Measurements from ENCODE around the gene ECE1.

The ECE1 gene

DNA sequence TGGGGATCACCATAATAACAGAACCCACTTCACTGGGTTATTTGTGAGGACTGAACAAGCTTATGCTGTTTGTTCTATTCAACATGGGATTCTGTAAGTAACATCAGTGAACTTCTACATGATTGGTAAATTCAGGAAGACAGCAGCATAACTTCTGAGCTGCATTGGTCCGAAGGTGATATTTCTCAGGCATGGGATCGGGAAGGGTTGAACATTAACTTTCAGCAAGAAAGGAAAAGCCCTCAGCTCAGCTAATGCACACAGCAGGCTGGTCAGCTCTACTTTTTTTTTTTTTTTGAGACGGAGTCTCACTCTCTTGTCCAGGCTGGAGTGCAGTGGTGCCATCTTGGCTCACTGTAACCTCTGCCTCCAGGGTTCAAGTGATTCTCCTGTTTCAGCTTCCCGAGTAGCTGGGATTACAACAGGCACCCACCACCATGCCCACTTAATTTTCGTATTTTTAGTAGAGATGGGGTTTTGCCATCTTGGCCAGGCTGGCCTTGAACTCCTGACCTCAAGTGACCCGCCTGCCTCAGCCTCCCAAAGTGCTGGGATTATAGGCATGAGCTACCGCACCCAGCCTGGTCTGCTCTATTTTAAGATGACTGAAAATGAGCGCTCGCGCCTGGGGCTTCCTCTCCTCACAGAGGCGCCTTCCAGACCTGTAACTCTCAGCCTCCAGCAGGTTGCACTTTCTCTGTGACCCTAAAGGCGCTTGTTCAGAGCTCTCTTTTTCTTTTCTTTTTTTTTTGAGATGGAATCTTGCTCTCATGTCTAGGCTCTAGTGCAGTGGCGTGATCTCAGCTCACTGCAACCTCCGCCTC is 42.2 kb downstream of the ECE1 start:
- H3K27me3 ChIP-seq (ENCODE audit: control insufficient read depth, insufficient read depth, low read length) = no peaks in the 10 kb centered on the region
- no peaks in the 10 kb centered on the region for H3K4me1 ChIP-seq (ENCODE audit: control insufficient read depth, insufficient read depth, low read length)
- no peaks in the 10 kb centered on the region for H3K36me3 ChIP-seq (ENCODE audit: control insufficient read depth, insufficient read depth, low read length)
- no peak for DNase-seq (ENCODE audit: low read depth, low spot score)
- H3K27ac ChIP-seq (ENCODE audit: low read length) = no peak overlapping the region
- no CpG with 5 or more reads among the region's 14 CpGs for WGBS (ENCODE audit: insufficient coverage, insufficient read length)
- H3K4me3 ChIP-seq (ENCODE audit: low read length) = no peak overlapping the region
- no peaks in the 10 kb centered on the region for H3K9me3 ChIP-seq (ENCODE audit: control insufficient read depth, insufficient read depth, low read length)

DNA sequence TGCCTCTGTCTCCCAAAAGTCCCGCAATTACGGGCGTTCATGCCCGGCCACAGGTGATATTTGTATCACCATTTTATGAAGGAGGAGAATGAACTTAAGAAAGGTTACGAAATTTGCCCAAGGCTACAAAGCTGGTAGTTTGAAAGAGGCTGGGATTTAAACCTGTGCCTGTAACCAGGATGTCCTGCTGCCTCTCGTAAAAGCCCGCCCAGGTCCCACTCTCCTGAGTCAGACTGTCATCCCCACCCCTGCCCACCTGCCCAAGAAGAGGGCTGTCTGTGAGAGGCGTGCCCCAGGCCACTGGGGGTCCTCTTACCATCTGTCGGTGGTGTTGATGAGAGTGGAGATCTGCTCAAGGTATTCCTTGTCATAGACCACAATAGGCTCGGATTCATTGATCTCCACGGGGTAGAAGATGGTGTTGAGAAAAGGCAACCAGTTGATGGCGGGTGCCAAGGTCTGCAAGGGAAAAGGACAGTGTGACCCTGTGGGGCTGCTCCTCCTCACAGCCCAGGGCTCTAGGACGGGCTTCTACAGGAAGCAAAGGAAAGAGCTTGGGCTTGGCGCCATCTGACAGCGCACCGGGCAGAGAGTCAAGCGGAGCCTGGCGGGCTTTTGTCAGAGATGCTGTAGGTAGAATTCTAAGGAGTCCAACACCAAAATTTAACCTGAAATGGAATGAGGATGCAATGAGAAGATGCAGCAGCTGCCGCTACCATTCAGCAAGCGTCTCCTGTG is 43.2 kb downstream of the ECE1 start:
- H3K36me3 ChIP-seq (ENCODE audit: control insufficient read depth, insufficient read depth, low read length) = no peaks in the 10 kb centered on the region
- no CpG with 5 or more reads among the region's 20 CpGs for WGBS (ENCODE audit: insufficient coverage, insufficient read length)

DNA sequence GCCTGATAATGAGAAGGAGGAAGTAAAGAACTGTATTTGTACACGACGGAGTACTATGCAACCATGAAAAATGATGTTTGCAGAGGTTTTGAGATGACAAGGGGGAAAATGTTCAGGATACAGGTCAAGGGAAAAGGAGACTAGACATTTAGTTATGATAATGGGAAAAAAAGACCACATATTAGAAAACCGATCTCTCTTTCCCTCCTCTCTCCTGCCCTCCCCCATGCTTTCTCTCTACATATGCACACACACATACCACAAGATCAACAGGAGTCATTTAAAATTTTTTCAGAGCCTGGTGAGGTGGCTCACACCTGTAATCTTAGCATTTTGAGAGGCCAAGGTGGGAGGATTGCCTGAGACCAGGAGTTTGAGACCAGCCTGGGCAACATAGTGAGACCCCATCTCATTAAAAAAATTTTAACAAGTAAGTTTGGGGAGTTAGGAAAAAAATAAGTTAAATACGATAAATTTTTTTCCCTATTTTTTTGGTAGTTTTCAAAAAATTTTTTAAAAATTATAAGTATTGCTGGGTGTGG is 44.5 kb downstream of the ECE1 start:
- Histone ChIP-seq H3K9me3 (ENCODE audit: control insufficient read depth, insufficient read depth, low read length) (no peaks in the 10 kb centered on the region), H3K4me1 (ENCODE audit: control insufficient read depth, insufficient read depth, low read length) (no peaks in the 10 kb centered on the region), H3K27me3 (ENCODE audit: control insufficient read depth, insufficient read depth, low read length) (no peaks in the 10 kb centered on the region), H3K4me3 (ENCODE audit: low read length) (no peak overlapping the region), H3K36me3 (ENCODE audit: control insufficient read depth, insufficient read depth, low read length) (no peaks in the 10 kb centered on the region), H3K27ac (ENCODE audit: low read length) (no peak overlapping the region)
- DNase-seq (ENCODE audit: low read depth, low spot score) = no peak
- 100% methylated on average over 1 of the region's 4 CpGs for WGBS (ENCODE audit: insufficient coverage, insufficient read length)

More for the DNA sequence above, 43.2 kb downstream of the ECE1 start:
- Histone ChIP-seq H3K4me1 (ENCODE audit: control insufficient read depth, insufficient read depth, low read length) (no peaks in the 10 kb centered on the region), H3K27me3 (ENCODE audit: control insufficient read depth, insufficient read depth, low read length) (no peaks in the 10 kb centered on the region), H3K27ac (ENCODE audit: low read length) (no peak overlapping the region), H3K9me3 (ENCODE audit: control insufficient read depth, insufficient read depth, low read length) (no peaks in the 10 kb centered on the region), H3K4me3 (ENCODE audit: low read length) (no peak overlapping the region)
- DNase-seq (ENCODE audit: low read depth, low spot score) = no peak

DNA sequence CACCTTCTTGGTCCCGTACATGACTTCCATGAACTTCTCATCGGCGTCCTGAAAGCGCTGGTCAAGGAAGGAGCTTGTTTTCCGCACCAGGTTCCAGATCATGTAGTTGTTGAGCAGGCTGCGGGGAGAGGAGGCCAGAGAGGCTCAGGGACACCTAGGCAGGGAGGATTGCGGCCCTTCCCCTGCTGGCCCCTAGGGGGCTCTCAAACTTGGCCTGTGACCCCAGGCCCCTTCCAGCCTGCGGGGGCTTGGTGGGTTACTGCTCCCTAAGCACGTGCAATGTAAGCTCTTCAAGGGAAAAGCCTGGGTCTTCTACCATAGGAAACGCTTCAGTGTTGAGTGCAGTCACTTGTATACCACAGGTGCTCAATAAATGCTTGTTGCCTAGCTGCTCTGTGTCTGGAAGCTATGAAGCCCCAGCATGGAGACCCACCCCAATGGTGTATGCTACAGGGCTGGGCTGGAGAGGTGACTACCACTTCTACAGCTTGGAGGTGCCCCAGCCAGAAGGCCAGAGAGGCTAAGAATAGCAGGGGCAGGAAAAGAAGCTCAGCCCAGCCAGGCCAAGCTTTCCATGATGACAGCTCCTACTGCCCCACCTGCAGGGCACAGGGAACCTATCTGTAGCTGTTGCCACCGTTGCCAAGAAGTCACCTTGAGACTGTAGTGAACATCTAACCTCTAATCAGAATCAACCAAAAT is 45.1 kb downstream of the ECE1 start:
- no peak for DNase-seq (ENCODE audit: low read depth, low spot score)
- no peaks in the 10 kb centered on the region for H3K9me3 ChIP-seq (ENCODE audit: control insufficient read depth, insufficient read depth, low read length)
- no CpG with 5 or more reads among the region's 11 CpGs for WGBS (ENCODE audit: insufficient coverage, insufficient read length)
- no peaks in the 10 kb centered on the region for H3K36me3 ChIP-seq (ENCODE audit: control insufficient read depth, insufficient read depth, low read length)
- H3K4me3 ChIP-seq (ENCODE audit: low read length) = no peak overlapping the region
- no peak overlapping the region for H3K27ac ChIP-seq (ENCODE audit: low read length)
- no peaks in the 10 kb centered on the region for H3K27me3 ChIP-seq (ENCODE audit: control insufficient read depth, insufficient read depth, low read length)
- no peaks in the 10 kb centered on the region for H3K4me1 ChIP-seq (ENCODE audit: control insufficient read depth, insufficient read depth, low read length)

DNA sequence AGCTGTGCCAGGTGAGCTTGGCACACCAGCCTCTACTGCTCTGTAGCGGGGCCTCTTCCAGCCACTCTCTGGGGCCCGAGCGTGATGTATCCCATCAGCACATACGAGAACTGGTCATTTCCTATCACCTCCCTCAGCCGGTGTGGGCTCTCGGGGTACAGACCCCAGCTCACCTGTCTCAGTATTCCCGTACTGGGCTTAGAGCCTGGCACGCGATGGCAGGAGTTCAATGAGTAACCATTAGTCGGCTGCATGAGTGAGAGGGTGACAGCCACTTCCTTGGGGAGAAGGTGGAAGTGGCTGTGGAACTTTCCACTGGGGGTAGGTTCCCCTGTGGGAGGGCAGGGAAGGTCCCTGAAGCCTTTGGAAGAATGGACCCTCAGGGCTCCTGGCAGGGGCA is 46.1 kb downstream of the ECE1 start:
- H3K9me3 ChIP-seq (ENCODE audit: control insufficient read depth, insufficient read depth, low read length) = no peaks in the 10 kb centered on the region
- no peaks in the 10 kb centered on the region for H3K4me1 ChIP-seq (ENCODE audit: control insufficient read depth, insufficient read depth, low read length)
- no peak overlapping the region for H3K4me3 ChIP-seq (ENCODE audit: low read length)
- no peaks in the 10 kb centered on the region for H3K36me3 ChIP-seq (ENCODE audit: control insufficient read depth, insufficient read depth, low read length)
- no peak for DNase-seq (ENCODE audit: low read depth, low spot score)
- no peak overlapping the region for H3K27ac ChIP-seq (ENCODE audit: low read length)
- no CpG with 5 or more reads among the region's 10 CpGs for WGBS (ENCODE audit: insufficient coverage, insufficient read length)
- H3K27me3 ChIP-seq (ENCODE audit: control insufficient read depth, insufficient read depth, low read length) = no peaks in the 10 kb centered on the region

DNA sequence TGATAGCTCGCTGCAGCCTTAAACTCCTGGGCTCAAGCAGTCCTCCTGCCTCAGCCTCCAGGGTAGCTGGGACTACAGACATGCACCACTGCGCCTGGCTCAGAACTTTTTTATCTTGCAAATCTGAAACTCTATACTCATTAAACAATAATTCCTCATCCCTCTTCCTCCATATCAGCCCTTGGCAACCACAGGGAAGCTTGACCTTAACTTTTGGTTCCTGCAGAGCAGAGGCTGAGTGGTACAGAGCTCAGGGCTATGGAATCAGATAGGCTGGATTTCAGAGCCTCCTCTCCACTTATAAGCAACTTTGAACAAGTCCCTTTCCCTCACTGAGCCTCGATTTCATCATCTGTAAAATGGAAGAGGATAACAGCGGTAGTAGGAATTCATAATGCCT is 47.4 kb downstream of the ECE1 start:
- no peaks in the 10 kb centered on the region for H3K27me3 ChIP-seq (ENCODE audit: control insufficient read depth, insufficient read depth, low read length)
- H3K4me1 ChIP-seq (ENCODE audit: control insufficient read depth, insufficient read depth, low read length) = 0 out of 2 replicates have a peak, but pooled peaks cover 2% of the 10 kb centered on the region
- H3K36me3 ChIP-seq (ENCODE audit: control insufficient read depth, insufficient read depth, low read length) = 0 out of 2 replicates have a peak, but pooled peaks cover 1% of the 10 kb centered on the region
- no CpG with 5 or more reads among the region's 4 CpGs for WGBS (ENCODE audit: insufficient coverage, insufficient read length)
- H3K4me3 ChIP-seq (ENCODE audit: low read length) = no peak overlapping the region
- H3K27ac ChIP-seq (ENCODE audit: low read length) = no peak overlapping the region
- DNase-seq (ENCODE audit: low read depth, low spot score) = no peak
- no peaks in the 10 kb centered on the region for H3K9me3 ChIP-seq (ENCODE audit: control insufficient read depth, insufficient read depth, low read length)

DNA sequence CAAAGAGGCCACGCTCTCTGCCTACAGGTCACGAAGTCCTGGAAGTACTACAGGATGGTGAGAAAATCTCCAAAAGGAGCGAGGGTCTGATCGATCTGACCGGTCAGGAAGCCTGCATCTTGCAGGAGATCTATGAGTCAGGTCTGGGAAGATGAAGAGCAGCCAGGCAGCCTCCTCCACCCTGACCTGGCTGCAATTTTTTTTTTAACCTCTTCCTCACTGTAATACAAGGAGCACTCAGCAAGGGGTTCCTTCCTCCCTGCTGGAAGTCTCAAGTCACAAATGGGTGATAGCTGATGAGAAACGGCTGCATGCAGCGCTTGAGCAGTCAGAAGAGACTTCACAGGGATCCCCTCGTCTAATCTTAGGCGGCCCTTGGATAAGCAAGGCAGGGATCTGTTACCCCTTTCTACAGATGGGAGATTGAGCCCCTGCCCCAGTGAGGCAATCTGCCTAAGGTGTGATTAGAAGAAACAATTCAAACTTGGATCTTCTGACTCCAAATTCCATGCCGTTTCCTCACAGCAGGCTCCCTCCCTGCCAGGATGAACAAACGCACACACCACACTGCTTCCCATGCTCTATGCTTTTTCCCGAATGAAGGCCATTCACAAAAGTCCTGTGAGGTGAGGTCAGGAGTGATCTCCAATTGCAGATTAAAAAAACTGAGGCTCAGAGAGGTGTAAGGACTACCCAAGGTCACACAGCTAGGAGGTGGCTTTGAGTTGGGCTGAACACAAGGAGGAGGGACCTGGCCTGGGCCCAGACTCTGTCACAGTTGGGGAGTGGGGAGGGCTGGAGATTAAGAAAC is 48.3 kb downstream of the ECE1 start:
- Histone ChIP-seq H3K27ac (ENCODE audit: low read length) (no peak overlapping the region), H3K9me3 (ENCODE audit: control insufficient read depth, insufficient read depth, low read length) (no peaks in the 10 kb centered on the region), H3K4me1 (ENCODE audit: control insufficient read depth, insufficient read depth, low read length) (0 out of 2 replicates have a peak, but pooled peaks cover 3% of the 10 kb centered on the region), H3K36me3 (ENCODE audit: control insufficient read depth, insufficient read depth, low read length) (0 out of 2 replicates have a peak, but pooled peaks cover 4% of the 10 kb centered on the region), H3K27me3 (ENCODE audit: control insufficient read depth, insufficient read depth, low read length) (no peaks in the 10 kb centered on the region), H3K4me3 (ENCODE audit: low read length) (no peak overlapping the region)
- no peak for DNase-seq (ENCODE audit: low read depth, low spot score)
- WGBS (ENCODE audit: insufficient coverage, insufficient read length) = no CpG with 5 or more reads among the region's 12 CpGs

DNA sequence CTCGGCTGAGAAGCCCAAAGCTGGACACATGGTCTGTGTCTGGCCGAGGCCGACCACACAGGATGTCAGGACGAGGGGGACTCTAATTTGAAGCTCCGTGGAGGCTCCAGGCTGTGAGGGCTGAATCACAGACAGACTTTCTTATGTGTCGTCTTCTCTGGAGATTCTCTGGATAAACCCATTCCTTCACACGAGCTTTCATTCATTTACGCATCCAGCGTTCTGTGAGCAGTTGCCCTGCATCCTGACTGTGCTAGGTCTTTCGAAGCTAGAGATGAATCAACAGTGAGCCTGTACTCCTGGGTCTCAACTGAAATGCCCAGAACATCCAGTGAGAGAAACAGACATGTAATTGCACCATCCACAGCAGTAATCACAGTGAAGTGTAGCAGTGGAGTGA is 49.6 kb downstream of the ECE1 start:
- Histone ChIP-seq H3K27ac (ENCODE audit: low read length) (no peak overlapping the region), H3K4me1 (ENCODE audit: control insufficient read depth, insufficient read depth, low read length) (0 out of 2 replicates have a peak, but pooled peaks cover 3% of the 10 kb centered on the region), H3K4me3 (ENCODE audit: low read length) (no peak overlapping the region), H3K36me3 (ENCODE audit: control insufficient read depth, insufficient read depth, low read length) (0 out of 2 replicates have a peak, but pooled peaks cover 6% of the 10 kb centered on the region), H3K27me3 (ENCODE audit: control insufficient read depth, insufficient read depth, low read length) (no peaks in the 10 kb centered on the region), H3K9me3 (ENCODE audit: control insufficient read depth, insufficient read depth, low read length) (no peaks in the 10 kb centered on the region)
- WGBS (ENCODE audit: insufficient coverage, insufficient read length) = no CpG with 5 or more reads among the region's 10 CpGs
- no peak for DNase-seq (ENCODE audit: low read depth, low spot score)

DNA sequence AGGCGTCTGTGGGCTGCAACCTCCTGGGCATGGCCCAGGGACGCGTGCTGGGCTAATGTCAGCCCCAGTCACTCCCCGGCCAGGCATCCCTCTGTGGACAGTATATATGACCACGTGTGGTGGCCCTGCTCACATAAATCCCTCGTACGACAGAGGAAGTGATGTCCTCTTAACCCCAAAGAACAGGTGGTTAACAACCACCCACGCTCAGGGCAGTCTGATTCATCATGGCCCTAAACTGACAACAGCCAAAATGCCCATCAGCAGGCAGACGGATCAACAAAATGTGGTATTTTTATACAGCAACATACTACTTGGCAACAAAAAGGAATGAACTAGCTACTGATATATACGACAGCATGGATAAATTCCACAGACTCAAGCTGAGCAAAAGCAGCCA is 51.0 kb downstream of the ECE1 start:
- DNase-seq (ENCODE audit: low read depth, low spot score) = no peak
- Histone ChIP-seq H3K36me3 (ENCODE audit: control insufficient read depth, insufficient read depth, low read length) (0 out of 2 replicates have a peak, but pooled peaks cover 6% of the 10 kb centered on the region), H3K27me3 (ENCODE audit: control insufficient read depth, insufficient read depth, low read length) (no peaks in the 10 kb centered on the region), H3K4me3 (ENCODE audit: low read length) (no peak overlapping the region), H3K9me3 (ENCODE audit: control insufficient read depth, insufficient read depth, low read length) (no peaks in the 10 kb centered on the region), H3K27ac (ENCODE audit: low read length) (no peak overlapping the region), H3K4me1 (ENCODE audit: control insufficient read depth, insufficient read depth, low read length) (0 out of 2 replicates have a peak, but pooled peaks cover 5% of the 10 kb centered on the region)
- WGBS (ENCODE audit: insufficient coverage, insufficient read length) = no CpG with 5 or more reads among the region's 10 CpGs
